Upper lobe of left lung (tissue), 4 donors: ENCODE data around the gene CALML5.

Source experiments
- EP300 ChIP-seq, 4 donors: sonication (generic); formaldehyde crosslinking; IDR thresholded peaks; one replicate each; pipeline ENCODE4 v1.5.1; 2017; ENCODE audit warnings: antibody characterized with exemption in 4 of 4, control low read depth in 2 of 4
- POLR2AphosphoS5 ChIP-seq, 2 donors: sonication (generic); formaldehyde crosslinking; IDR thresholded peaks; one replicate each; pipeline ENCODE4 v1.5.1; 2017; ENCODE audit warnings: antibody characterized with exemption in 2 of 2
- TF ChIP-seq, protein P1 (sequence below), 6 experiments: fragments of 450-650 bp in 4 of 6; fragments of 200-600 bp in 2 of 6; sonication (generic) in 2 of 6; IDR thresholded peaks; one replicate each; pipeline ENCODE4 v1.5.1; 2016 to 2019; ENCODE audit warnings: antibody characterized with exemption in 6 of 6

DNA sequence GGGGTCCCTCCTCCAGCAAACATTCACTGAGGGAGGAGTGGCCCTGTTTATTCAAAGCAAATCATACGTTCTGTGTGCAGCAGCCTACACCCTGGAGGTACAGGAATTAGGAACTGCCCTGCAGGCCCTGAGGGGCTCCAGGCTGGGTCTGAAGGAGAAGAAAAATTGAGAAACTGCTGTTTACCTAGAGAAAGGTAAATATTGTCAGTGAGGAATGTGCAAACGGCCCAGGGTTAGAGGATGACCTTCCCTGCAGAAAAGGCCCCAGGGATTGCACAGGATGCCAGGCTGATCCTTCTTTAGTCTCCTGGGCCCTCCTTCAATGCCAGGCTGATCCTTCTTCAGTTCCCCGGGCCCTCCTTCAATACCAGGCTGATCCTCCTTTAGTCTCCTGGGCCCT, 5.7 kb downstream of the CALML5 start:
- no peak for TF ChIP-seq EP300 (IDR thresholded peaks at IDR 0.05)
- TF ChIP-seq POLR2AphosphoS5 (IDR thresholded peaks at IDR 0.05): no peak
- TF ChIP-seq, protein P1, sequence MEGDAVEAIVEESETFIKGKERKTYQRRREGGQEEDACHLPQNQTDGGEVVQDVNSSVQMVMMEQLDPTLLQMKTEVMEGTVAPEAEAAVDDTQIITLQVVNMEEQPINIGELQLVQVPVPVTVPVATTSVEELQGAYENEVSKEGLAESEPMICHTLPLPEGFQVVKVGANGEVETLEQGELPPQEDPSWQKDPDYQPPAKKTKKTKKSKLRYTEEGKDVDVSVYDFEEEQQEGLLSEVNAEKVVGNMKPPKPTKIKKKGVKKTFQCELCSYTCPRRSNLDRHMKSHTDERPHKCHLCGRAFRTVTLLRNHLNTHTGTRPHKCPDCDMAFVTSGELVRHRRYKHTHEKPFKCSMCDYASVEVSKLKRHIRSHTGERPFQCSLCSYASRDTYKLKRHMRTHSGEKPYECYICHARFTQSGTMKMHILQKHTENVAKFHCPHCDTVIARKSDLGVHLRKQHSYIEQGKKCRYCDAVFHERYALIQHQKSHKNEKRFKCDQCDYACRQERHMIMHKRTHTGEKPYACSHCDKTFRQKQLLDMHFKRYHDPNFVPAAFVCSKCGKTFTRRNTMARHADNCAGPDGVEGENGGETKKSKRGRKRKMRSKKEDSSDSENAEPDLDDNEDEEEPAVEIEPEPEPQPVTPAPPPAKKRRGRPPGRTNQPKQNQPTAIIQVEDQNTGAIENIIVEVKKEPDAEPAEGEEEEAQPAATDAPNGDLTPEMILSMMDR (IDR thresholded peaks at IDR 0.05): no peak
